ENCODE results near the gene MYH9.
"Not testable (repeated sequence)": the region's sequence is repeated elsewhere in the genome, so short reads cannot be mapped to it uniquely, and the experiment has no call there.

DNA sequence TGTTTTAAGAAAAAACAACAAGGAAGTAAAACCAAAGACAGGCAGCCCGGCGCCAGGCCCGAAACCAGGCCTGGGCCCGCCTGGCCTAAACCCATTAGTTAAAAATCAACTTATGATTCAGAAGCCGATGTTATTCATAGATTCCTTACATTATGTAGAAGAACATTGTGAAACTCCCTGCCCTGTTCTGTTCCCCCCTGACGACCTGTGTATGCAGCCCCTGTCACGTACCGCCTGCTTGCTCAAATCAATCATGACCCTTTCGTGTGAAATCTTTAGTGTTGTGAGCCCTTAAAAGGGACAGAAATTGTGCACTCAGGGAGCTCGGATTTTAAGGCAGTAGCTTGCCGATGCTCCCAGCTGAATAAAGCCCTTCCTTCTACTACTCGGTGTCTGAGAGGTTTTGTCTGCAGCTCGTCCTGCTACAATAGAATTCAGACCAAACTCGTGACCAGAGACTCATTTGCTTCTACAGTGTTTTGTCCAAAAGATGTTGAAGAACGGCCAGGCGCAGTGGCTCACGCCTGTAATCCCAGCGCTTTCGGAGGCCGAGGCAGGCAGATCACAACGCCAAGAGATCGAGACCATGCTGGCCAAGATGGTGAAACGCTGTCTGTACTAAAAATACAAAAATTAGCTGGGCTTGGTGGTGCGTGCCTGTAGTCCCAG, 137.3 kb downstream of the MYH9 start:
- not testable (repeated sequence) for TF ChIP-seq CTCF, POLR2A (IDR thresholded peaks at IDR 0.05)

Measured in heart left ventricle (tissue), 13 donors.